Type B pancreatic cell (in vitro differentiated cells): ENCODE measurements around the gene CAMK2N1. TPM values are rescaled to one million over a fixed set of nuclear protein-coding genes. Genes with fewer than 3 reads are reported as not detected.

ENCODE experiments used
- DNase-seq: peaks from one replicate; pipeline ENCODE4 v3.0.0; 2021; ENCODE audit warnings: mixed read lengths; ENCODE audit not compliant: unreplicated experiment; ENCODE audit errors: extremely low spot score
- H3K27ac Mint-ChIP-seq: 2 replicates; pipeline ENCODE4 v1.8.0; 2021; ENCODE audit warnings: mild to moderate bottlenecking, mixed read lengths
- H3K27me3 Mint-ChIP-seq: 2 replicates; pipeline ENCODE4 v1.8.0; 2021; ENCODE audit warnings: mixed read lengths
- H3K36me3 Mint-ChIP-seq: 2 replicates; pipeline ENCODE4 v1.8.0; 2021; ENCODE audit warnings: mixed read lengths
- H3K4me1 Mint-ChIP-seq: one replicate; pipeline ENCODE4 v1.8.0; 2021; ENCODE audit warnings: mixed read lengths; ENCODE audit not compliant: unreplicated experiment
- H3K4me3 Mint-ChIP-seq: 2 replicates; pipeline ENCODE4 v1.8.0; 2021; ENCODE audit warnings: mild to moderate bottlenecking, mixed read lengths
- H3K9me3 Mint-ChIP-seq: 2 replicates; pipeline ENCODE4 v1.8.0; 2021; ENCODE audit warnings: mixed read lengths
- CTCF ChIP-seq: fragments of 200-600 bp; sonication (generic); conservative IDR thresholded peaks from 2 replicates; pipeline ENCODE4 v1.5.0; 2021; ENCODE audit warnings: antibody characterized with exemption, mild to moderate bottlenecking
- total RNA-seq: library from RNA; stranded (reverse); gene quantifications from 2 replicates; pipeline ENCODE4 v1.2.1, GENCODE V29; 2021; ENCODE audit warnings: low replicate concordance

CAMK2N1 gene
- total RNA-seq, 1 donor from 2014 or later = 28.9 TPM

DNA sequence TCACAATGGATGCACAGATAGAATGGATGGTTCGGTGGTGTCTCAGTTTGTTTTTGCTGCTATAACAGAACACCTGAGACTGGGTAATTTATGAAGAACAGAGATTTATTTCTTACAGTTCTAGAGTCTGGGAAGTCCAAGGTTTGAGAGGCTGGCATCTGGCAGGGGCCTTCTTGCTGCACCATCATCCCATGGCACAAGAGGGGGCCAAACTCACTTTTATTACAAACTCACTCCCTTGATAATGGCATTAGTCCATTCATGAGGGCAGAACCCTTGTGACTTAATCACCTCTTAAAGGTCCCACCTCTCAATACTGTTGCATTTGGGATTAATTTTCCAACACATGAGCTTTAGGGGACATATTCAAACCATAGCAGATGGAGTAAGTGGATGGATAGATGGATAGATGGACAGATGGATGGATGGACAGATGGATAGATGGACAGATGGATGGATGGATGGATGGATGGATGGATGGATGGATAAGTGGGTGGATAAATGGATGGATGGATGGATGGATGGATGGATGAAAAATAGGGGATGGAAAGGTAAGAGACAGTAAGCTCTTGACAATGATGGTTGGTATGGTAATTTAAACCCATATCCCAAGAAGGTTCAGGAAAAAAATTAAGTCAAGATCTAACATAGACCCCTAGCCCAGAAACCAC, 16.5 kb downstream of the CAMK2N1 start:
- Mint-ChIP-seq H3K36me3 (no peaks in the 10 kb centered on the region), H3K27ac (no peak overlapping the region), H3K4me3 (no peak overlapping the region), H3K9me3 (no peaks in the 10 kb centered on the region), H3K4me1 (no peaks in the 10 kb centered on the region), H3K27me3 (peaks cover 39% of the 10 kb centered on the region)
- no peak for TF ChIP-seq CTCF
- no peak for DNase-seq

DNA sequence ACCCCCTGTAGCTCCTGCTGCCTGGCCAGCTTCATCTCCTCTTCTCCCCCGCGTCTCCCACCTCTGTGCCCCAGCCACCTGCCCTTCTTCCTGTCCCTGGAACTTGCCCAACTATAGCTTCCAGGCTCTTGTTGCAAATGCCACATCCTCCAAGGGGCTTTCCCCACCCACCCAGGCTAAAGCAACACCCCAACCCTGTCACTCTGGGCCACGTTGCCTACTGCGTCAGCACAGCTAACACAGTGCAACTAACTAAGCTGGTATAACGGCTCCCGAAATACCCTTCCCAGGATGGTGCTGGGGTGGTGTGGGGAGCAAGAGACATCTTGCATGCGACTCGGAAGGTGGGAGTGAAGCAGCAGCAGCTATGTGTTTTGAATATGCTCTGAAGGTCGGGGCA, 19.7 kb downstream of the CAMK2N1 start:
- Mint-ChIP-seq H3K27ac (no peak overlapping the region), H3K27me3 (peaks cover 33% of the 10 kb centered on the region), H3K4me3 (no peak overlapping the region), H3K4me1 (no peaks in the 10 kb centered on the region), H3K9me3 (no peaks in the 10 kb centered on the region), H3K36me3 (no peaks in the 10 kb centered on the region)
- TF ChIP-seq CTCF = no peak
- no peak for DNase-seq

- no peak for DNase-seq
- Mint-ChIP-seq H3K36me3 (no peaks in the 10 kb centered on the region), H3K27ac (no peak overlapping the region), H3K9me3 (peaks cover under 1% of the 10 kb centered on the region), H3K4me3 (no peak overlapping the region), H3K27me3 (peaks cover 30% of the 10 kb centered on the region), H3K4me1 (no peaks in the 10 kb centered on the region)
- TF ChIP-seq CTCF = no peak
Observed at GRCh38 chr1:20465187-20465586, 20.8 kb downstream of the CAMK2N1 start.

DNA sequence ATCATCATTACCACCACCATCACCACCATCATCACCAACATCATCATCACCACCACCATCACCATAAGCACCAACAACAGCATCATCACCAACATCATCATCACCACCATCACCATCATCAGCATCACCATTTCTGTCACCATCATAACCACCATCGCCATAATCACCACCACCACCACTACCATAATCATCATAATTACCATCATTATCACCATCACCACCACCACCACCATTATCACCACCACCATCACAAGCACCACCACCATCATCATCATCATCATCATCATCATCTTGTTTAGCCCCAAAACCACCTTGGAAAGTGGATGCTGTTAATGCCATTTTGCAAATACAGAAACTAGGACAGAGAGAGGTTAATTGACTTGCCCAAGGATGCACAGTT, 22.5 kb downstream of the CAMK2N1 start:
- peaks cover 30% of the 10 kb centered on the region for H3K27me3 Mint-ChIP-seq
- H3K36me3 Mint-ChIP-seq = no peaks in the 10 kb centered on the region
- H3K27ac Mint-ChIP-seq = no peak overlapping the region
- H3K4me3 Mint-ChIP-seq = no peak overlapping the region
- DNase-seq = no peak
- TF ChIP-seq CTCF = no peak
- peaks cover 5% of the 10 kb centered on the region for H3K9me3 Mint-ChIP-seq
- H3K4me1 Mint-ChIP-seq = no peaks in the 10 kb centered on the region

DNA sequence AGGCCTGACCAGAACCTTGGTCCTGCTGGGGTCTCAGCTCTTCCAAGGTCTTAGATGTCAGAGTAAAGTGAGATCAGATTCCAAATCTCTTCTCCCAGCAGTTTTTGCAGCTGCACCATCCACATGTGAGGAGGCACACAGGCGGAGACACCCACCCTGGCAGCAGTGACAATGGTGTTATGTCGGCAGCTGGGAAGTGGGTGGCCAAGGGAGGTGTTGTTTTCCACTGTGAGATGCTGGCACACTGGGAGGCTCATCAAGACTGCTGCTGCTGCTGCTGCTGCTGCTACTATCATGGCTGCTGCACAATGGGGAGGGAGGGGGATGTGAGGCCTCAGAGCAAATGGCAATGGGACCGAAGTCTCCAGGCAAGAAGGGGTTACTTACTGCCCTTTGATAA, 23.6 kb downstream of the CAMK2N1 start:
- H3K4me3 Mint-ChIP-seq = no peak overlapping the region

More for the DNA sequence above, 23.6 kb downstream of the CAMK2N1 start:
- peaks cover 5% of the 10 kb centered on the region for H3K9me3 Mint-ChIP-seq
- DNase-seq = no peak
- peaks cover 20% of the 10 kb centered on the region for H3K27me3 Mint-ChIP-seq
- no peaks in the 10 kb centered on the region for H3K4me1 Mint-ChIP-seq
- no peaks in the 10 kb centered on the region for H3K36me3 Mint-ChIP-seq
- H3K27ac Mint-ChIP-seq = no peak overlapping the region
- TF ChIP-seq CTCF = no peak
